ENCODE data around the gene NDFIP1.
"Not testable (repeated sequence)": the region's sequence is repeated elsewhere in the genome, so short reads cannot be mapped to it uniquely, and the experiment has no call there.

NDFIP1 gene

DNA sequence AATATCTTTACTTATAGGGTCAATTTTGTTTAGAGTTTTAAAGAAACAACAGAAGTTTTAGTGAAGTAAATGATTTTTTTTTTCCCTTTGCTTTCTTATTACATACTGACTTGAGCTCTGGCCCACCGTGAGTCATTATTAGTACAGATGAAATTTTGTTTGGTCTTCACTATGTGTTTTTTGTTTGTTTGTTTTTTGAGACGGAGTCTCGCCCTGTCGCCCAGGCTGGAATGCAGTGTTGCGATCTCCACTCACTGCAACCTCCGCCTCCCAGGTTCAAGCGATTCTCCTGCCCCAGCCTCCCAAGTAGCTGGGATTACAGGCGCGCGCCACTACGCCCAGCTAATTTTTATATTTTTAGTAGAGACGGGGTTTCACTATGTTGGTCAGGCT, 45.9 kb downstream of the NDFIP1 start:
- not testable (repeated sequence) for DNase-seq

GRCh38 chr5:142156839-142157463, 48.4 kb downstream of the NDFIP1 start:
- DNase-seq = peak; percentile 43 to 72 (median 60)

DNA sequence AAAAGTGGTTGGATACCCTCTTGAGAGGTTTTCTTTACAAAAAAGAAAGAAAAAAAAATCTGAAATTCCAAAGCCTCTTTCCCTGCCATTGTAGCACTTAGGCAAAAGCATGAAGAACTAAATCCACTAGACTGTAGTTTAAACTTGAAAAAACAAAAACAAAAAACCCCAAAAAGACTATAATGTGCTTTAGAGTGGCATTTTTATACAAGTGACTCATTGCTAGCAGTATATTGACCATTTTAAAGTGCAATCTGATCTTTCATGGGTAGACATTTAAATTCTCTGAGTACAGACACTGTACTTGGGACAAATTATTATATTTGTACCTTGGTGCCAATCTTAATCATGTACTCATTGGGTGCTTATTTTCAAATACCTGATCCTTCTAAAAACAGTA, 50.8 kb downstream of the NDFIP1 start:
- no peak for DNase-seq

DNA sequence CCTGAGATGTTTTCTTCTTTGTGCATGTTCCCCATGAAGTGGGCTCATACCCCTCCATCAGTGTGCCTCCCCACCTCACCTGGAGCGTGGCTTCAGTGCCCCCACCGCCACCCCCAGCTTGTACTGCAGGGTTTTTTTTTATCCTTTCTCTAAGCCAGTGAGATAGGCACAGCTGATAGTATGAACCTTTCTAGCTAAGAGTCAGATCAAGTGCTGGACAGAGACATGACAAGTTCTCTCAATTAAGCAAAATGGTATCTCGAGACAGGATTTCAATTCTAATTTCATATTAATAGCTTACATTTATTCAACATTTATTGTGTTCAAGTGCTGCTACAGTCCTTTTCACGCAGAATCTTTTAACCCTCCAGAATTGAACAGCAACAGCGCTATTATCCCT, 55.7 kb downstream of the NDFIP1 start:
- DNase-seq = no peak

- no peak for DNase-seq
Observed at GRCh38 chr5:142166754-142167153, 58.2 kb downstream of the NDFIP1 start.

DNA sequence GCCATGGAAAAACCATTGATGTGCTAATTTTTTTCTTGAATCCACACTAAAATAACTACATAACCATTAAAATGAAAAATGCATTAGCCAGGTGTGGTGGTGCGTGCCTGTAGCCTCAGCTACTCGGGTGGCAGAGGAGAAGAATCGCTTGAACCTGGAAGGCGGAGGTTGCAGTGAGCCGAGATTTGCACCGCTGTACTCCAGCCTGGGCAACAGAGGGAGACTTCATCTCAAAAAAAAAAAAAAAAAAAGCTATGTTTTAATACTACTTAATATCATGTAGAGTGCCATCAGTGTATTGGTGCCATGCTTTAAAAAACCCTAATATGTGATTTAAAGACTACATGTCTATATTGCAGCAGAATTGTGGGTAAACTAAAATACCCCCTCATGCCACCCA, 58.9 kb downstream of the NDFIP1 start:
- DNase-seq = no peak

- DNase-seq = no peak
Observed at GRCh38 chr5:142168365-142168764, 59.8 kb downstream of the NDFIP1 start.

DNA sequence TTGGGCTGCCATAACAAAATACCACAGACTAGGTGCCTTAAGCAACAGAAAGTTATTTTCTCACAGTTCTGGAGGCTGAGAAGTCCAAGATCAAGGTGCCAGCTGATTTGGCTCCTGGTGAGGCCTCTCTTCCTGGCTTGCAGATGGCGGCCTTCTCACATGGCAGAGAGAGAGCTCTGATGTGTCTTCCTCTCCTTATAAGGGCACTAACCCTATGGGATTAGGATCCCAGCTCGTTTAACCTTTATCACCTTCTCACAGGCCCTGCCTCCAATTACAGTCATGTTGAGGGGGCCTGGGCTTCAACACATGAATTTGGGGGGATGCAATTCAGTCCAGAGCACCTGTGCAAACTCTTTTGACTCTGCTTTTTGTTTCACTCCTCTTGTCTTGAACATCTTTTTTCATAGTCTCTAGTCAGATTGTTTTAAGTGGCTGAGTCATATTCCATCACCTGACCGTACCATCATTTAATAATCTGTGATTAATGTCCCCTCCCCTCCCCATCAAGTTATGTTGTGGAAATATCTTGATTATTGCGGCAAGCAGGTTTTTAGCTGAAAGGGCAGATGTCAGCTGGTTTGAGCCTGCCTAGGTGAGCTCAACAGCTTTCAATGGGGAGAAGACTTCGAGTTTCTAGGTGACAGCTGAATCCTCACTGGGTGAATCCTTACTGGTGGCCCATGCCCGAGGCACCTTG, 61.8 kb downstream of the NDFIP1 start:
- DNase-seq = no peak

DNA sequence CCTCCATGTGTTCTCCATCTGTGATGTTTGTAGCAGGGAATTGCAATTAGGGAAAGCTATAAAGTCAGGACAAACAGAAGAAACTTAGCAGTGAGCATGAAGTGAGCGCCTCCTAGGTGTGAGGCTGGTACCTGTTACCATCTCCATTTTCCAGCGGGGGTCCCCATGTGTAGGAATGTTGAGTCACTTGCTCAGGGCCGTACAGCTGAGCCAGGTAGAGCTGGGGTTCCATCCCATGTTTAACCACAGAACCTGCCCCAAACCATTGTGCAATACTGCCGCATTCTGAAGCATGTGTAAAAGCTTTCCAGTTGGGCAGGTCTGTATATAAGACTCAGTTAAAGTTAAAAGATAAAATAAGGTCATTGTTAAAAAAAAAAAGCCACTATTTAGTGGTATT, 62.7 kb downstream of the NDFIP1 start:
- no peak for DNase-seq

DNA sequence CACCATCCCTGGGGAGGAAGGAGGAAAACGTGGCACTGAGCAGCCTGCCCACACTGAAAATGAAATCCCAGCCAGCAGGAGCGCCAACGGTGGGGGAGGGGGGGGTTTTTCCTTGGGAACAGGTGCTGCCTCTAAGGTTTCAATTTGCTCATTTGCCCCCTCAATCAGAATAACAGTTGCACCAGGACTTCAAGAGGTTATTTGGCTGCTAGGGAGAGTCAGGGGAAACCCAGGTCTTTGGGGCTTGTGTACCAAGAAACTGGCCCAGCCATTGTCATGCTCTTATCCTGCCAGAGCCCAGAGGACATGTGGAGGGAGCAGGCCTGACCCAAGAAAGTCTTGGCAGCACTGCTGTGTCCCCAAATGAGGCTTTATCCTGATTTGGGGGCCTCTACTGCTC, 66.5 kb downstream of the NDFIP1 start:
- DNase-seq = no peak

- no peak for DNase-seq
Observed at GRCh38 chr5:142175461-142176142, 67.0 kb downstream of the NDFIP1 start.

DNA sequence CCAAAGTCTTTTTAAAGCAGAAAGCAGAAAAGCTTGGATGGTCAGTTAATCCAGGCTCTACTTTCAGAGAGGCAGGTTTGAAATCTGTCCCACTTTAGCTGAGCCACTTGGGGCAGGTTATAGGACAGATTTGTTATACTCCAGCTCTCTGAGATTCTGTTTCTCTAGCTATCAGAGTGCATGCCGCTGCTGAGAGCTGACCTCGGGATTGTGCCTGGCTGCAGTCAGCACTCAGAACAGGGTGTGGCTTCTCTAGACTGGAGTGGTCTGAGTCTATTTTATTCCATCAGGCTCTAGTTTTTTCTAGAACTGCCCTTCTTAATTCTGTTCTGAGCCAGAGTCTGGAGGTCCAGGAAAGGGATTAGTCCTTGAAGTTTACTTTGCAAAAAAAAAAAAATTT, 67.7 kb downstream of the NDFIP1 start:
- DNase-seq = no peak

DNA sequence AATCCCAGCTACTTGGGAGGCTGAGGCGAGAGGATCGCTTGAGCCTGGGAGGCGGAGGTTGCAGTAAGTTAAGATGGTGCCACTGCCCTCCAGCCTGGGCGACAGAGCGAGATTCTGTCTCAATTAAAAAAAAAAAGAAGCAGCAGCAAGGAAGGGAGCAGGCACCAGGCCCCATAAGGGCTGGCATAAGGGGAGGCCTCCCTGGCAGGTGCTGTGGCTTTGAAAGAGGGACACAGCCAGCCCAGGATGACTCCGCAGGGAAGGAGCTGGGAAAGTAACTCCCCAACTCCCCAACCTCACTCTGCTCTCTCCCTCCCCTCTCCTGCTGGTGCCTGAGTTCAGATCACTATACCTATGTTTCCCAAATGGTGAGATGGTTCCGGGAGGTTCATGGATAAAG, 70.1 kb downstream of the NDFIP1 start:
- no peak for DNase-seq

DNA sequence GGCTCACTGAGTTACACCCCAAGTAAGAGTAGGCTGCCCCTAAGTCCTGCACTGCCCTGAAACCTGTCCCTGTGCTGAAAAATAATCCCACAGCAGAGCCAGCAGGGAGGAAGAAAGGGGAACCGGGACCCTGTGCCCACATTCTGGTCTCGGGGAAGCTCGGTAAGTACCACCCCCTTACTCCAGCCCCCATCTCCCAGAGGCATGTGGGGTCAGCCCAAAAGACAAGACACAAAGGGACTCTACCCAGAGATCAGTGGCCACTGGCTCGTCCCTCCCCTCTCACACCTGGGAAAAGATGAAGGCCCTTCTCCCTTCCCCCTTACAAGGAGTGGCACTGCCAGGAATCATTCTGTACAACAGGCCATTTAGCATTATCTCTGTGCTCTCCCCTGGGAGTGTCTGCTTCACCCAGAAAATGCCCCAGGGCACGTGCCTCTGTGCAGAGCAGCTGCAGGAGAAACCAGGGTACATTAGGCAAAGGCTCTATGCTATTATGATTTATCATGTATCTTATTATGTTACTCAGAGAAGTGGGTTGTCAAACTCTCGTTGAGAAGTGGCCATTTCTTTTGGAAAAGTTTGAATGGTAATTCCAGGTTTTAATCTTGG, 71.3 kb downstream of the NDFIP1 start:
- DNase-seq = no peak

DNA sequence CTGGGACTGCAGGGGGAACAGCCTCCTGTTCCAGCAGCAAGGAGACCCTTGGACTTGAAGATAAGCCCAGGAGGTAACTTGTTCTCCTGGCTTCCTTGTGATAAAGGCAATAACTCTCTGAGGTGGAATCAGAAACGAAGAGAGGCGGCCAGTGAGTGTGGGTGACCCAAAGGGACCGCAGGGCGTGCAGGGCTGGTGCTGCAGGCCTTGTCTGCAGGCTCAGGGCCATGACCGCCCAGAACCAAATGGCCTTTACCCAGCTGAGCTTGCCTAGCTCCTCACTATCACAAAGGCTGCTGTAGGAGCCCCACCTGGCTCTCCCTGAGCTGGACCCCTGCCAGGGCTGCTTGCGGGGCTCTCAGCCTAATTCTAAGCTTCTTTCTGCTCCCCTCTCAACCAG, 72.5 kb downstream of the NDFIP1 start:
- DNase-seq = no peak

GRCh38 chr5:142181547-142182163, 73.1 kb downstream of the NDFIP1 start:
- DNase-seq = no peak

GRCh38 chr5:142182840-142183239, 74.3 kb downstream of the NDFIP1 start:
- DNase-seq = no peak

- DNase-seq = no peak
Observed at GRCh38 chr5:142183561-142183960, 75.0 kb downstream of the NDFIP1 start.

- peak in 2 of 4 experiments; percentile 2 to 7 for DNase-seq
Observed at GRCh38 chr5:142184988-142185387, 76.4 kb downstream of the NDFIP1 start.

DNA sequence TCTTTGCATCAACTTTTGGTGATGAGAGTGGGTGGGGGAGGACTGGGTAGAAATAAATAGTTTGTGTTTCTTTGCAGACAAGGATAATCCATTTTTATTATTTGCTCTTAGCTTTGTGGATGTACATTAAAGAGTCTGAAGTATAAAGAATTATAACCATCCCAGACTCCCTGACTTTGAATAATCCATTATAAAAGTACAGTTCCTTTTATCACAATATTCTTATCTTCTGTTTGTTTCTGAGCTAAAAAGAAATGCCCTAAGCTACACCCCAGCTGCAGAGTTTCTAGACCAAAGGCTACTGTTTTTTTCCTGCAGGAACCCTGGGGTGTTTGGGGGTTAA, 77.9 kb downstream of the NDFIP1 start:
- DNase-seq = no peak

DNA sequence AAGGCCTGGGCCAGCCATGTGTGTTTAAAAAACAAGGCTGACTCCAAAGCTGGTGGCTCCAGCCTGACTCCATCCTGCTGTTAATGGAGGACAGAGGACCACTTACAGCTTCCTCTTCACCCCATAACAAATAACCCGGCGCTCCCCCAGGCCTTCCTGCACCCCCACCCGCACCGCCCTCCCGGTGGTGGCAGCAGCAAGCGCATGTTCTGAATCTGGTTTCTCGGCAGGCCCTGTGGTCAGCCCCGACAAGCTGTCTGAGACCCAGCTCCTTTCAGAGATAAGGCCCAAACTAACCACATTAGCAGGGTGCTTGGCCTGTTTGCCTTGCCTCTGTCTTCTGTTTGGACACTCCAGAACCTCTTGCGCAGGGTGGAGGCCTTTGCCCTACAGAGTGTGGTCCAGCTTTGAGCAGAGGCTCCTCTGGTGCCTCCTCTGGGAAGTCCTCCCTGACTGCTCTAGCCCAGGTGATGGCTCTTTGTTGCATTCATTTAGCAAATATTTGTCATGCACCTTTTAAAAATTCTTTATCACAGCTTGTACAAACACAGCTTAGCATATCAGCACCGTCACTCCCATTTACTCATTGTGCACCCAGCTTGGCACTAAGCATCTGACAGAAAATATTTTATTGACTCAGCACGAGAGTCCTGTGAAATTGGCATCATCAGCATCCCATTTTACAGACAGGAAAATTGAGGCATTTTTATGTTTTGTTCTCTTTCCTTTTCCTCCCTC, 78.4 kb downstream of the NDFIP1 start:
- no peak for DNase-seq

DNA sequence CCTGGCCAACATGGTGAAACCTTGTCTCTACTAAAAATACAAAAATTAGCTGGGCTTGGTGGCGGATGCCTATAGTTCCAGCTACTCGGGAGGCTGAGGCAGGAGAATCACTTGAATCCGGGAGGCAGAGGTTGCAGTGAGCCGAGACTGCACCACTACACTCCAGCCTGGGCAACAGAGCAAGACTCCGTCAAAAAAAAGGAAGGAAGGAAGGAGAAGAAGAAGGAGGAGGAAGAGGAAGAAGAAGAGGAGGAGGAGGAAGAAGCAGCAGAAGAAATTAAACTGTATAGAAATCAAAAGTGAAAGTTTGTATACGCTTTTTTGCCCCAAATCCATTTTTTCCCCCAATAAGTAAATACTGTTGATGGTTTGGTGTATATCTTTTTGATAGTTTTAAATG, 80.1 kb downstream of the NDFIP1 start:
- DNase-seq = not testable (repeated sequence)

DNA sequence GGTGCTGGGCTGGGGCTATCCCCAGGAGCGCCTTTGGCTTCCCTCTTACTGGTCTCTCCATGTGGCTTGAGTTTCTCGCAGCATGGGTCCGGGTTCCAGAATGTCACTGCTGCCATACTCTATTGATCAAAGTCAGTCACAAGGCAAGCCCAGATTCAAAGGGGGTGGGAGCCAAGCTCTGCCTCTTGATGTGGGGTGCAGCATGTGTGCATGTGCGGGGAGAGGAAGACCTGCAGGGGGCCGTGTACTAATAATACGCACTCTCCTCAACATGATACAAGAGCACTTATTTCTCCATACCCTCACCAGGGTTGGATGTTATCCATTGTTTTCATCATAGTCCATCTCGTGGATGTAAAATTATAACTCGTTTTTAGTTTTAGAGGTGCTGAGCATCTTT, 81.2 kb downstream of the NDFIP1 start:
- DNase-seq = no peak

Measured in suppressor macrophage (primary cell).